Measurements from ENCODE around the gene DNAJB9.

GRCh38 chr7:108529341-108529740 lies 40.3 kb upstream of the DNAJB9 start:
- no peak for TF ChIP-seq CBX8 (IDR thresholded peaks at IDR 0.05; ENCODE audit: borderline replicate concordance, extremely low read depth, low read depth, low read length, poor library complexity, severe bottlenecking)
- TF ChIP-seq CTCF (IDR thresholded peaks at IDR 0.05 in 2 of 3, conservative IDR thresholded peaks at IDR 0.05 in 1 of 3; ENCODE audit: insufficient read depth in 2 of 3, low read depth in 1 of 3, low read length in 3 of 3): no peak
- TF ChIP-seq POLR2AphosphoS5 (IDR thresholded peaks at IDR 0.05; ENCODE audit: control insufficient read depth, insufficient read depth, low read depth, low read length): no peak
- no peak for TF ChIP-seq NFE2L1 (tag; IDR thresholded peaks at IDR 0.05; ENCODE audit: borderline replicate concordance, low read depth)
- TF ChIP-seq FOXJ3 (CRISPR knock-in tag; IDR thresholded peaks at IDR 0.05): no peak
- no peak for TF ChIP-seq HMGXB4 (CRISPR knock-in tag; IDR thresholded peaks at IDR 0.05)
- TF ChIP-seq USF1 (CRISPR knock-in tag; IDR thresholded peaks at IDR 0.05): no peak
- TF ChIP-seq EP300 (IDR thresholded peaks at IDR 0.05; ENCODE audit: low read length): no peak
- TF ChIP-seq BHLHE40 (IDR thresholded peaks at IDR 0.05; ENCODE audit: low read length): no peak
- no peak for TF ChIP-seq POLR2A (conservative IDR thresholded peaks at IDR 0.05)
- no peak for TF ChIP-seq ZNF274 (IDR thresholded peaks at IDR 0.05; ENCODE audit: borderline replicate concordance, low read depth, low read length)
- TF ChIP-seq ELF4 (CRISPR knock-in tag; IDR thresholded peaks at IDR 0.05): no peak
- TF ChIP-seq ZFPM2 (CRISPR knock-in tag; IDR thresholded peaks at IDR 0.05): no peak
- TF ChIP-seq MYC (IDR thresholded peaks at IDR 0.05; ENCODE audit: low read depth, low read length): no peak
- no peak for TF ChIP-seq MYC (CRISPR knock-in tag; IDR thresholded peaks at IDR 0.05; ENCODE audit: borderline replicate concordance, low read depth)

All from K562 (cell line).